MM.1S (cell line): ENCODE data around the gene TIMM9.

Source experiments
- DNase-seq: peaks from one replicate; pipeline ENCODE4 v3.0.0-alpha.2; 2015
- H2AFZ ChIP-seq: fragments of 300-600 bp; sonication (generic); 2 replicates; pipeline ENCODE4 v1.6.0; 2016; ENCODE audit warnings: antibody characterized with exemption, low read length
- H3F3A ChIP-seq: fragments of 300-600 bp; sonication (generic); 2 replicates; pipeline ENCODE4 v1.6.1; 2016; ENCODE audit warnings: mild to moderate bottlenecking, antibody characterized with exemption, low read length, moderate library complexity, mixed read lengths; ENCODE audit not compliant: insufficient read depth
- H3K27ac ChIP-seq: fragments of 300-600 bp; sonication (generic); 2 replicates; pipeline ENCODE4 v1.5.1; 2016; ENCODE audit warnings: mild to moderate bottlenecking, low read length
- H3K27me3 ChIP-seq: fragments of 300-600 bp; sonication (generic); replicated peaks from 2 replicates; pipeline ENCODE4 v1.6.0; 2016; ENCODE audit warnings: low read length; ENCODE audit not compliant: insufficient read depth
- H3K36me3 ChIP-seq: fragments of 300-600 bp; sonication (generic); replicated peaks from 2 replicates; pipeline ENCODE4 v1.6.1; 2016; ENCODE audit warnings: mild to moderate bottlenecking, low read length, mixed read lengths; ENCODE audit not compliant: insufficient read depth
- H3K4me1 ChIP-seq: fragments of 300-600 bp; sonication (generic); 2 replicates; pipeline ENCODE4 v1.6.1; 2016; ENCODE audit warnings: low read length, mixed read lengths
- H3K4me2 ChIP-seq: fragments of 300-600 bp; sonication (generic); 2 replicates; pipeline ENCODE4 v1.6.0; 2016; ENCODE audit warnings: low read depth, low read length
- H3K4me3 ChIP-seq: fragments of 300-600 bp; sonication (generic); 2 replicates; pipeline ENCODE4 v1.5.1; 2016; ENCODE audit warnings: low read length, mixed read lengths
- H3K79me2 ChIP-seq: fragments of 300-600 bp; sonication (generic); 2 replicates; pipeline ENCODE4 v1.6.1; 2016; ENCODE audit warnings: mixed run types, low read length, mixed read lengths
- H3K9ac ChIP-seq: fragments of 300-600 bp; sonication (generic); 2 replicates; pipeline ENCODE4 v1.6.1; 2016; ENCODE audit warnings: low read length, mixed read lengths
- H3K9me2 ChIP-seq: fragments of 300-600 bp; sonication (generic); replicated peaks from 2 replicates; pipeline ENCODE4 v1.6.1; 2016; ENCODE audit warnings: mild to moderate bottlenecking, low read length, mixed read lengths; ENCODE audit not compliant: insufficient read depth
- H3K9me3 ChIP-seq: fragments of 300-600 bp; sonication (generic); replicated peaks from 2 replicates; pipeline ENCODE4 v1.6.1; 2016; ENCODE audit warnings: mild to moderate bottlenecking, low read length, mixed read lengths; ENCODE audit not compliant: insufficient read depth
- H4K20me1 ChIP-seq: fragments of 300-600 bp; sonication (generic); 2 replicates; pipeline ENCODE4 v1.6.1; 2016; ENCODE audit warnings: mild to moderate bottlenecking, low read length, moderate library complexity, mixed read lengths; ENCODE audit not compliant: insufficient read depth
- CTCF ChIP-seq: fragments of 300-600 bp; sonication (generic); IDR thresholded peaks from 2 replicates; pipeline ENCODE4 v1.5.1; 2016; ENCODE audit warnings: antibody characterized with exemption, low read length, mixed read lengths
- EZH2 ChIP-seq: fragments of 300-600 bp; sonication (generic); optimal IDR thresholded peaks from 2 replicates; pipeline ENCODE3; 2017; ENCODE audit warnings: low read depth, mild to moderate bottlenecking, antibody characterized with exemption, low read length, mixed read lengths
- EZH2phosphoT487 ChIP-seq: fragments of 300-600 bp; sonication (generic); IDR thresholded peaks from 2 replicates; pipeline ENCODE4 v1.6.1; 2018; ENCODE audit warnings: antibody characterized with exemption, low read length

The TIMM9 gene

GRCh38 chr14:58455593-58456265 lies 28.4 kb upstream of the TIMM9 start:
- Histone ChIP-seq H3K9me3 (no peaks in the 10 kb centered on the region), H3F3A (no peaks in the 10 kb centered on the region), H3K4me2 (no peak overlapping the region), H3K9ac (no peak overlapping the region), H4K20me1 (no peaks in the 10 kb centered on the region), H3K27ac (no peak overlapping the region), H2AFZ (no peak overlapping the region), H3K4me3 (no peak overlapping the region), H3K36me3 (no peaks in the 10 kb centered on the region), H3K4me1 (no peaks in the 10 kb centered on the region), H3K27me3 (no peaks in the 10 kb centered on the region), H3K9me2 (no peaks in the 10 kb centered on the region), H3K79me2 (no peaks in the 10 kb centered on the region)
- TF ChIP-seq EZH2phosphoT487 (no peak), CTCF (no peak), EZH2 (no peak)
- no peak for DNase-seq

- no peak for DNase-seq
Measured at GRCh38 chr14:58444627-58445026, 17.3 kb upstream of the TIMM9 start.

GRCh38 chr14:58439476-58439875 lies 12.1 kb upstream of the TIMM9 start:
- no peaks in the 10 kb centered on the region for H3K9me2 ChIP-seq
- H3K4me3 ChIP-seq: no peak overlapping the region
- H3F3A ChIP-seq: no peaks in the 10 kb centered on the region
- no peaks in the 10 kb centered on the region for H4K20me1 ChIP-seq
- H3K4me2 ChIP-seq: no peak overlapping the region
- H3K9ac ChIP-seq: no peak overlapping the region
- no peak overlapping the region for H2AFZ ChIP-seq
- H3K27me3 ChIP-seq: no peaks in the 10 kb centered on the region
- no peaks in the 10 kb centered on the region for H3K79me2 ChIP-seq
- no peaks in the 10 kb centered on the region for H3K9me3 ChIP-seq
- no peaks in the 10 kb centered on the region for H3K4me1 ChIP-seq
- no peaks in the 10 kb centered on the region for H3K36me3 ChIP-seq
- TF ChIP-seq EZH2: no peak
- no peak for TF ChIP-seq CTCF
- H3K27ac ChIP-seq: no peak overlapping the region
- DNase-seq: no peak

More at GRCh38 chr14:58444627-58445026, 17.3 kb upstream of the TIMM9 start:
- Histone ChIP-seq H3K4me3 (no peak overlapping the region), H3K9ac (no peak overlapping the region), H3K27ac (no peak overlapping the region), H3K4me1 (no peaks in the 10 kb centered on the region), H3K27me3 (no peaks in the 10 kb centered on the region), H4K20me1 (no peaks in the 10 kb centered on the region), H3K79me2 (no peaks in the 10 kb centered on the region), H3K9me2 (no peaks in the 10 kb centered on the region), H3K36me3 (no peaks in the 10 kb centered on the region), H3K9me3 (no peaks in the 10 kb centered on the region), H3F3A (no peaks in the 10 kb centered on the region), H2AFZ (no peak overlapping the region), H3K4me2 (no peak overlapping the region)
- TF ChIP-seq EZH2phosphoT487: no peak
- TF ChIP-seq CTCF: no peak
- no peak for TF ChIP-seq EZH2
